ENCODE data around the gene ATP5MC3.

DNA sequence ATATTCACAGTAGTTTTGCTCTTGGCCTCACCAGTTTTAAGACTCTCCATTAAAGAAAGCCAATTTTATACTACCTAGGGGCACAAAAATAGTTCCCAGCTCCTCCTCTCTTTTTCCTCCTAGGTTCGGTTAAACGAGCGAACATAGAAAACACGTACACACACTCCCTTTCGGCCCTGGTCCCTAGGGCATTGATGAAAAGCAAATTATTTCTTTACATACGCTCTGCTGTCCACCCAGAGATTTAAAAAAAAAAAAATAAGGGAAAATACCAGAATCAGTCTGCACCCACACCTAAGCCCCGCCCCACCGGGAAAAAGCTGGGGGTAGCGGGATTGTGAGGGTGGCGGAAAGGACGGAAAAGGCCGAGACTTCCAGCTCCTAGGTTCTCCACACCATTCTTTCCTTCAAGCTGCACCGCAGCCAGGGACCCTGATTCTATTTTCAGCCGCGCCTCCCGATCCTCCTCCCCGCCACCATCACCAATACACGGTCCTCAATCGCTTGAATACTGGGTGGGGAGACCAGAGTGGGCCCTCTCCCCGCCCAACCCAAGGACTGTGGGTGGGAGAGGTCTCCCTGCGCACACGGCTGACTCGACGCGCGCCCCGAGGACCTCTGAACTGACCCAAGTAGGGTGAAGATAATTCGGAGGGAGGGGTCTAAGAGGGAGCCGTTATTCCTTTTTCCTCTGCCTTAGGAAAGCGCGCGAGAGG is 14.3 kb downstream of the ATP5MC3 start:
- TF ChIP-seq POLR2A (IDR thresholded peaks at IDR 0.05; ENCODE audit: low read length), result no peak
- TF ChIP-seq GATA1 (IDR thresholded peaks at IDR 0.05; ENCODE audit: low read depth, low read length), result no peak
